HCT116 (cell line): Measurements from ENCODE around the gene ALDH3B1. TPM values are rescaled to one million over a fixed set of nuclear protein-coding genes. Genes with fewer than 3 reads are reported as not detected.
A peak's percentile ranks its signal among the peaks of the same experiment; 100 is the strongest.
"Not testable (repeated sequence)": the region's sequence is repeated elsewhere in the genome, so short reads cannot be mapped to it uniquely, and the experiment has no call there.

Source experiments
- ATAC-seq: fragments of 200-7000 bp; cut with Tn5 transposase; 2 replicates; pipeline ENCODE4 v1.9.1; 2020; ENCODE audit warnings: mild to moderate bottlenecking, moderate library complexity
- BruUV-seq: library from RNA; stranded (reverse); fragments of 400-500 nt; replicated peaks from 2 replicates; lab custom pipeline; 2021; lab: Mats Ljungman, UMichigan
- CTCF ChIA-PET: fragments of 300-600 bp; sonication (Branson Sonifier 250); formaldehyde crosslinking; loops from one replicate; lab custom pipeline; 2021; ENCODE audit warnings: antibody characterized with exemption; lab: Charles Lee
- POLR2A ChIA-PET: fragments of 300-600, 350-600 bp; sonication (Branson Sonifier 250); formaldehyde crosslinking; loops from one replicate; lab custom pipeline; 2021; ENCODE audit warnings: antibody characterized with exemption; lab: Charles Lee
- RAD21 ChIA-PET, 2 experiments: fragments of 300-600 bp; sonication (Branson Sonifier 250); formaldehyde crosslinking; loops; one replicate each; lab custom pipeline; 2023; ENCODE audit warnings: low total read pairs in 2 of 2; ENCODE audit not compliant: uncharacterized antibody in 2 of 2, unreplicated experiment in 2 of 2, low non-redundant PET in 1 of 2; lab: Charles Lee
- DNase-seq: peaks from one replicate; pipeline ENCODE4 v3.0.0-alpha.2; 2010; ENCODE audit warnings: low read depth, low spot score
- H2AFZ ChIP-seq: fragments of 200-600 bp; shearing (Covaris generic), sonication (generic); 2 replicates; pipeline ENCODE4 v1.6.1; 2017; ENCODE audit warnings: low read depth, mixed run types, mixed read lengths, antibody characterized with exemption, low read length; ENCODE audit not compliant: poor library complexity, severe bottlenecking
- H3K27ac ChIP-seq: 2 replicates; pipeline ENCODE4 v1.5.1; 2012; ENCODE audit warnings: low read depth, low read length
- H3K27me3 ChIP-seq: fragments of 200-600 bp; sonication (generic); 2 replicates; pipeline ENCODE4 v1.6.1; 2016; ENCODE audit warnings: mixed run types, low read length, mixed read lengths; ENCODE audit not compliant: insufficient read depth
- H3K36me3 ChIP-seq, 2 experiments: fragments of 200-500 bp in 1 of 2; fragments of 200-600 bp in 1 of 2; sonication (Bioruptor generic) in 1 of 2; sonication (generic) in 1 of 2; 2 replicates each; pipeline versions ENCODE4 v1.5.1 to v1.6.1; 2014 to 2016; ENCODE audit warnings: low read length in 2 of 2, inconsistent platforms in 1 of 2, mixed read lengths in 1 of 2, mixed run types in 1 of 2; ENCODE audit not compliant: insufficient read depth in 2 of 2, control insufficient read depth in 1 of 2
- H3K4me1 ChIP-seq, 2 experiments: fragments of 200-600 bp in 1 of 2; sonication (generic) in 1 of 2; 2 replicates each; pipeline versions ENCODE4 v1.5.1 to v1.6.1; 2012 to 2017; ENCODE audit warnings: low read length in 2 of 2, inconsistent platforms in 1 of 2, mild to moderate bottlenecking in 1 of 2, mixed read lengths in 1 of 2, mixed run types in 1 of 2, moderate library complexity in 1 of 2; ENCODE audit not compliant: insufficient read depth in 2 of 2, control insufficient read depth in 1 of 2
- H3K4me2 ChIP-seq: fragments of 200-600 bp; sonication (generic); 2 replicates; pipeline ENCODE4 v1.6.1; 2017; ENCODE audit warnings: mixed run types, low read length, mixed read lengths
- H3K4me3 ChIP-seq, 2 experiments: fragments of 200-600 bp in 1 of 2; sonication (generic) in 1 of 2; replicated peaks in 1 of 2; 2 replicates each; pipeline ENCODE4 v1.5.1; 2011 to 2016; ENCODE audit warnings: low read length in 2 of 2, control low read depth in 1 of 2, low read depth in 1 of 2, mild to moderate bottlenecking in 1 of 2, mixed read lengths in 1 of 2, mixed run types in 1 of 2
- H3K79me2 ChIP-seq: fragments of 200-600 bp; sonication (generic); 2 replicates; pipeline ENCODE4 v1.6.1; 2017; ENCODE audit warnings: mild to moderate bottlenecking, mixed run types, low read length, moderate library complexity, mixed read lengths; ENCODE audit not compliant: insufficient read depth
- H3K9ac ChIP-seq: fragments of 200-600 bp; sonication (generic); 2 replicates; pipeline ENCODE4 v1.6.1; 2016; ENCODE audit warnings: low read length, mixed read lengths
- H3K9me2 ChIP-seq: fragments of 200-600 bp; sonication (generic), shearing (Covaris generic); 2 replicates; pipeline ENCODE4 v1.6.1; 2017; ENCODE audit warnings: mixed run types, mild to moderate bottlenecking, moderate library complexity; ENCODE audit not compliant: insufficient read depth
- H3K9me3 ChIP-seq, 2 experiments: fragments of 200-500 bp in 1 of 2; fragments of 200-600 bp in 1 of 2; sonication (Bioruptor generic) in 1 of 2; sonication (generic) in 1 of 2; 2 replicates each; pipeline ENCODE4 v1.6.1; 2014 to 2017; ENCODE audit warnings: low read length in 2 of 2, mixed read lengths in 2 of 2, inconsistent platforms in 1 of 2, low read depth in 1 of 2, mild to moderate bottlenecking in 1 of 2, mixed run types in 1 of 2, moderate library complexity in 1 of 2; ENCODE audit not compliant: control insufficient read depth in 1 of 2, insufficient read depth in 1 of 2
- H4K20me1 ChIP-seq: fragments of 200-600 bp; sonication (generic), shearing (Covaris generic); 2 replicates; pipeline ENCODE4 v1.6.1; 2017; ENCODE audit warnings: mixed run types, mild to moderate bottlenecking, moderate library complexity; ENCODE audit not compliant: insufficient read depth
- POLR2AphosphoS5 ChIP-seq: IDR thresholded peaks from 2 replicates; pipeline ENCODE4 v1.6.1; 2011; ENCODE audit warnings: mild to moderate bottlenecking, low read depth, low read length, moderate library complexity
- intact Hi-C: fragments of 100-400 bp; cut with micrococcal nuclease; formaldehyde crosslinking; loops from 2 replicates; pipeline ENCODE4 v1.10.0; 2022
- total RNA-seq: library from RNA; stranded (reverse); gene quantifications from one replicate; pipeline ENCODE4 v1.2.1, GENCODE V29; 2021; ENCODE audit not compliant: unreplicated experiment
- TF ChIP-seq, protein P1 (sequence below): IDR thresholded peaks from 2 replicates; pipeline ENCODE4 v1.6.1; 2012

Gene ALDH3B1
- total RNA-seq, 1 experiment from 2014 or later, result 25.5 TPM

DNA sequence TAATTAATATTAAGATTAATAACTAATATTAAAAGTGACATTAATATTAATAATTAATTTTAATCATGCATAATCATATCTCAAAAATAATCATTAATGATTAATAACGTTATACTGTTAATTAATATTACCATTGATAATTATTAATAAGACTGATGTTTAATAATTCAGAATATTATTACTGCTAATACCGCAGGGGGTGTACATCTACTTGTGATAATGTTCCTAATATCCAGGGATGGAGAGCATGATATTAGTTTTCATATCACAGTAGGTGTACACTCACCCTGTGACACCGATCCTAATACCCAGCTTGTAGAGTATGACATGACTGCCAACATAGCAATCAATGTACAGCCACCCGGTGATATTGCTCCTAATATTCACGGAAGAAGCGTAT is 24.8 kb upstream of the ALDH3B1 start:
- CTCF ChIA-PET, H3K4me3 ChIP-seq, H3K9ac ChIP-seq, POLR2A ChIA-PET, H3K4me1 ChIP-seq, H3K9me2 ChIP-seq, H3K4me2 ChIP-seq, BruUV-seq, H3K79me2 ChIP-seq, RAD21 ChIA-PET, H3K9me3 ChIP-seq, H3K27me3 ChIP-seq, H3K36me3 ChIP-seq, H3K27ac ChIP-seq, DNase-seq, ATAC-seq, H2AFZ ChIP-seq, intact Hi-C loops, H4K20me1 ChIP-seq: not testable (repeated sequence)

- ATAC-seq, result peak; percentile 85
- RAD21 ChIA-PET, H3K4me3 ChIP-seq, H4K20me1 ChIP-seq, H3K79me2 ChIP-seq, H2AFZ ChIP-seq, H3K9me2 ChIP-seq, H3K9ac ChIP-seq, H3K36me3 ChIP-seq, H3K9me3 ChIP-seq, POLR2A ChIA-PET, BruUV-seq, H3K27me3 ChIP-seq, DNase-seq, CTCF ChIA-PET, H3K4me2 ChIP-seq, H3K4me1 ChIP-seq, H3K27ac ChIP-seq: not testable (repeated sequence)
- intact Hi-C loops, result loop anchor here (10.0 kb wide), 1 partner anchor 136 kb away; no protein-coding TSS in a partner anchor
- TF ChIP-seq, protein P1, sequence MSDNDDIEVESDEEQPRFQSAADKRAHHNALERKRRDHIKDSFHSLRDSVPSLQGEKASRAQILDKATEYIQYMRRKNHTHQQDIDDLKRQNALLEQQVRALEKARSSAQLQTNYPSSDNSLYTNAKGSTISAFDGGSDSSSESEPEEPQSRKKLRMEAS, result 0 out of 2 replicates have a peak, but pooled peaks have one; percentile 28
- 0 out of 2 replicates have a peak, but pooled peaks have one; percentile 11 for TF ChIP-seq POLR2AphosphoS5
These were observed 19.4 kb upstream of the ALDH3B1 start for GRCh38 chr11:67990546-67991346.

DNA sequence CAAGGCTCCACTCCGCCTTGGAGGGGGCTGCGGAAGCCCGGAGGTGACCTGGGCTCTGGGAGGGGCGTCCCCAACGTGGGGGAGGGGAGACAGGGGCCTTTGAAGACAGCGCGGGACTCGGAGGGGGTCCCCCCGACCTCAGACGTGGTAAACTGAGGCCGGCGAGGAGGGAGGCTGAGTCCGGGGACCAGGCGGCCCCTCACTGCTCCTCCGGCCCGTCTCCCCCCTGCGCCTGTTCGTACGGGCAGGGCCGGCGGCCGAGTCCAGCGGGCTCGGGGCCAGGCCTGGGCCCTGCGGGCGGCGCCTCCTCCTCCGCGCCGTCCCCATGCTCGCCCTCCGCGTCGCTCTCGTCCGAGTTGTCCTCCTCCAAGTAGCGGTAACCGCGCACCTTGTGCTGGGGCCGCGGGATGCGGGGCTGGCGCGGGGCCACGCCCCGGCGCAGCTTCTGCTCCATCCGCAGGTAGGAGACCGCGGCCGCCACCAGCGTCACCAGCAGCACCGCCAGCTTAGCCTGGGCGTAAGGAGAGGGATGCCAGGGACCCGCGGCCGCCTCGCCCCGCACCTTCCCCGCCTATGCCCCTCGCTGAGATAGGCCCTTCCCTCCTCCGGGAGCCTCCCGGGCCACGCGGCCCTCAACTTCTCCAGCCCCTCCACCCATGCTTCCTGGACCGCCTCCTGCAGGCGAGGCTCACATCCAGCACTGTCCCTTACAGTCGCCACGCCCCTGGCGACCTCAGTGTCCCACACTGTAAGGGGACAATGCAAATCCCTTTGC is 18.6 kb upstream of the ALDH3B1 start:
- RAD21 ChIA-PET, BruUV-seq: not testable (repeated sequence)

More for the DNA sequence above, 18.6 kb upstream of the ALDH3B1 start:
- H3K36me3 ChIP-seq, H3K27ac ChIP-seq, H3K9ac ChIP-seq, POLR2A ChIA-PET, ATAC-seq, H3K79me2 ChIP-seq, CTCF ChIA-PET, H3K4me3 ChIP-seq, DNase-seq, H3K9me3 ChIP-seq, H4K20me1 ChIP-seq, H3K4me2 ChIP-seq, H3K9me2 ChIP-seq, H2AFZ ChIP-seq, H3K27me3 ChIP-seq: not testable (repeated sequence)
- peaks cover 7 to 11% of the 10 kb centered on the region in 2 experiments; a peak in 3 of 4 replicates for H3K4me1 ChIP-seq
- intact Hi-C loops, result loop anchor here (10.0 kb wide), 1 partner anchor 137 kb away; no protein-coding TSS in a partner anchor
